ENCODE measurements around the gene DGAT2. TPM values are rescaled to one million over a fixed set of nuclear protein-coding genes. Genes with fewer than 3 reads are reported as not detected.

The DGAT2 gene
- total RNA-seq, 1 donor from 2014 or later: 1.4 TPM

DNA sequence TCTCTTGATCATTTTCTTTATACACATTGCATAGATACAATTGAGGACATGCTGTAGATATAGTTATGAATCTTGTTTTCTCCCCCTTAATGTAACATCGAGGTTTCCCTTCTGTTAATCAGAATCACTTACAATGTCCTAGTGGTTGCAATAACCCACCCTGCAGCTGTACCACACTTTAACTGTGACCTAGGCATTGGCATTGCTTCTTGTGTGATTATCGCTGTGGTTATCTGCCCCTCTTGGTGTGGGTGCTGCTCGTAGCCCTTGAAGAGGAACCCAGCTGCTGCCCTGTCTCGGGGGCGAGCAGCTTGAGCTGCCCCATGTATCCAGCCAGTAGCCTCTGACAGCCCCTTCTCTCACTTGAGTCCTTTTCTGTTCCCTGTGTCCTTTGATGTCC is 1.5 kb downstream of the DGAT2 start:
- peaks cover 3% of the 10 kb centered on the region for H3K9me3 Mint-ChIP-seq (ENCODE audit: low read depth)

DNA sequence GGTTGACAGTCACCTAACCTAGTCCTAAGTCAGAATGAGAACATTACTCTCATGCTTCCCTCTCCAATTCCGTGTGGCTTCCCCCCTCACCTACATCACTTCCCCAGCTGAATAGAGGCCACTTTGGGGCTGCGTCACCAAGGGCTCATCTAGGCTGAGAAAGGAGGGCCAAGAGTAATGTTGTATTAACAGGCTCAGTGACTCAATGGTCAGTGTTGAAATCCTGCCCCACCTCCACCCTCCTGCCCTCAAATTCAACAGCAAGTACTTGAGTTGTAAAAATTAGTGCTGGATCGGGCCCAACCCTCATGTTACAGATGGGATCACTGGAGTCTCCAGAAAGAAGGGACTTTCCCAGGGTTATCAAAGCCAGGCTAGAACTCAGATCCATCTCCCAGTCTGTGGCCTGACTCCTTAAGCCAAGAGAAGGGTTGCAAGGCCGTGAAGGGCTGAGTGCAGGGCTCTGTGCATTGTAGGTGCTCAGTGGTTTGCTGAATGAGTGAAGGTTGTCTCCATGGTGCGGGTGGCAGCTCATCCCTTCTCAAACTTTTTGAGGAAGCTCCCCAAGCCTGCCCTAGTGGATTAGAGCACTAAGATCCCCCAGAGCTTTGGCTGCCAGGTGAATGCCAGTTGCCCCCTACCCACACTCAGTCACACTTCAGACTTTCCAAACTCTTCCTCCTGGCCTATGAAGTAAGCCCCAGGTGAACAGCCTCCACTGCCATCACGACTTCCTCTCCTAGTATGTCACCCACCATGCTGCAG is 3.2 kb downstream of the DGAT2 start:
- Mint-ChIP-seq H3K27ac (no peak overlapping the region), H3K27me3 (peaks cover 62% of the 10 kb centered on the region), H3K4me1 (ENCODE audit: low read depth) (no peaks in the 10 kb centered on the region), H3K4me3 (ENCODE audit: low read depth) (no peak overlapping the region), H3K36me3 (ENCODE audit: insufficient read depth) (no peaks in the 10 kb centered on the region), H3K9me3 (ENCODE audit: low read depth) (no peaks in the 10 kb centered on the region)
- DNase-seq (ENCODE audit: low spot score, unreplicated experiment): no peak
- TF ChIP-seq, protein P1, sequence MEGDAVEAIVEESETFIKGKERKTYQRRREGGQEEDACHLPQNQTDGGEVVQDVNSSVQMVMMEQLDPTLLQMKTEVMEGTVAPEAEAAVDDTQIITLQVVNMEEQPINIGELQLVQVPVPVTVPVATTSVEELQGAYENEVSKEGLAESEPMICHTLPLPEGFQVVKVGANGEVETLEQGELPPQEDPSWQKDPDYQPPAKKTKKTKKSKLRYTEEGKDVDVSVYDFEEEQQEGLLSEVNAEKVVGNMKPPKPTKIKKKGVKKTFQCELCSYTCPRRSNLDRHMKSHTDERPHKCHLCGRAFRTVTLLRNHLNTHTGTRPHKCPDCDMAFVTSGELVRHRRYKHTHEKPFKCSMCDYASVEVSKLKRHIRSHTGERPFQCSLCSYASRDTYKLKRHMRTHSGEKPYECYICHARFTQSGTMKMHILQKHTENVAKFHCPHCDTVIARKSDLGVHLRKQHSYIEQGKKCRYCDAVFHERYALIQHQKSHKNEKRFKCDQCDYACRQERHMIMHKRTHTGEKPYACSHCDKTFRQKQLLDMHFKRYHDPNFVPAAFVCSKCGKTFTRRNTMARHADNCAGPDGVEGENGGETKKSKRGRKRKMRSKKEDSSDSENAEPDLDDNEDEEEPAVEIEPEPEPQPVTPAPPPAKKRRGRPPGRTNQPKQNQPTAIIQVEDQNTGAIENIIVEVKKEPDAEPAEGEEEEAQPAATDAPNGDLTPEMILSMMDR (IDR thresholded peaks at IDR 0.05; ENCODE audit: unreplicated experiment): no peak

More for the DNA sequence above, 1.5 kb downstream of the DGAT2 start:
- TF ChIP-seq, protein P1 (IDR thresholded peaks at IDR 0.05; ENCODE audit: unreplicated experiment): no peak
- H3K4me1 Mint-ChIP-seq (ENCODE audit: low read depth): no peaks in the 10 kb centered on the region
- no peak overlapping the region for H3K27ac Mint-ChIP-seq
- H3K4me3 Mint-ChIP-seq (ENCODE audit: low read depth): no peak overlapping the region
- DNase-seq (ENCODE audit: low spot score, unreplicated experiment): no peak
- peaks cover 60% of the 10 kb centered on the region for H3K27me3 Mint-ChIP-seq
- peaks cover 1% of the 10 kb centered on the region for H3K36me3 Mint-ChIP-seq (ENCODE audit: insufficient read depth)

DNA sequence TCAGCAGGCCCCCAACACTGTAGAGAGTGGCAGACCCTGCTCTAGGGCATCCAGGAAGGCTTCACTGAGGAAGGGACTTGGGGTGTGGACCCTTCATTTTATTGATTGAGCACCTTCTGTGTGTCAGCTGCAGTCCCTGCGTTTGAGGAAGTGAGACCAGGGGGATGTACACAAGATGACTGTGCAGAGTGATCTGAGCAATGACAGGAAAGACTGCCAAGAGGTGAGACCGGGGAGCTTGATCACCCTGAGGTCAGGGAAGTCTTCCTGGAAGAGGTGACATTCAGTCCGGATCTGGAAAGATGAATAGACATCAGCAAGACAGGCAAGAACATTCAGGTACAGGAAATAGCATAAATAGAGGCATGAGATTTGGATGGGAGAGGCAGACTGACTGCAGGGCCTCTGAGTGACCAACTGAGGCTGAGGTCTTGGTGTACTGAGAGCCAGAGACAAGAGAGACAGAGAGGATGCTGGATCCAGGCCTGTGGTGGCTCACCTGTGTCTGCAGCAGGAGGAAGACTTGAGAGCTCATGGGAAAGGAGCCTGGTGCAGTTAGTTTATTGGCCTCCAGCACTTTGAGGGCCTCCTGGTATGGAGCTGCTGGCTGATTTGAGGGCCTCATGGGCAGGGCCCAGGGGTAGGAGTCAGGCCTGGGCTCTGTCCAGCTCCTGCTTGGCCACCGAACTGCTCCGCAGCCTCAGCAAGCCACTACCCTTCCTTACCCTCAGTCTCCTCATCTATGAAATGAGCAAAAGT is 5.2 kb downstream of the DGAT2 start:
- TF ChIP-seq, protein P1 (IDR thresholded peaks at IDR 0.05; ENCODE audit: unreplicated experiment): no peak
- Mint-ChIP-seq H3K36me3 (ENCODE audit: insufficient read depth) (no peaks in the 10 kb centered on the region), H3K9me3 (ENCODE audit: low read depth) (no peaks in the 10 kb centered on the region), H3K27me3 (peaks cover 52% of the 10 kb centered on the region), H3K4me3 (ENCODE audit: low read depth) (no peak overlapping the region), H3K27ac (peak overlapping the region; percentile 1), H3K4me1 (ENCODE audit: low read depth) (no peaks in the 10 kb centered on the region)
- DNase-seq (ENCODE audit: low spot score, unreplicated experiment): no peak

DNA sequence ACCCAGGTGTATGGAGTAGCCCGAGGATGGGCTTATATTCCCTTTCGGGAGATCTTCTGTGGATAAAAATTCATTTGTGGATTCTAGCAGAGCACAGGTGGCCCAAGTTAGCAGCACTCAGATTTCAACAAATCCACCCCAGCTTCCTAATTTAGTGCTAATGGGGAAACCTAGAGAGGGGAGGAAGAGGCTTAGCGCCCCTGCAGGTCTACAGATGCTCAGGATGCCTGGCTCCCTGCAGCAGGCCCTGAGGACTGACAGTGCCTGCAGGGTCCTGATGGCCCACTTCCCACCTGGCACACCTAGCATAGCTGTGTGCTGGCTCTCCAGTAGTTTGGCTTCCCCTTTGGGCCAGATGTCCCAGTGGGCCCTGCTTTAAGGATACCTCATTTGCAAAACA is 6.5 kb downstream of the DGAT2 start:
- no peak overlapping the region for H3K27ac Mint-ChIP-seq
- no peak overlapping the region for H3K4me3 Mint-ChIP-seq (ENCODE audit: low read depth)
- no peaks in the 10 kb centered on the region for H3K4me1 Mint-ChIP-seq (ENCODE audit: low read depth)
- H3K9me3 Mint-ChIP-seq (ENCODE audit: low read depth): no peaks in the 10 kb centered on the region
- no peaks in the 10 kb centered on the region for H3K36me3 Mint-ChIP-seq (ENCODE audit: insufficient read depth)
- peaks cover 41% of the 10 kb centered on the region for H3K27me3 Mint-ChIP-seq
- TF ChIP-seq, protein P1 (IDR thresholded peaks at IDR 0.05; ENCODE audit: unreplicated experiment): no peak
- no peak for DNase-seq (ENCODE audit: low spot score, unreplicated experiment)

DNA sequence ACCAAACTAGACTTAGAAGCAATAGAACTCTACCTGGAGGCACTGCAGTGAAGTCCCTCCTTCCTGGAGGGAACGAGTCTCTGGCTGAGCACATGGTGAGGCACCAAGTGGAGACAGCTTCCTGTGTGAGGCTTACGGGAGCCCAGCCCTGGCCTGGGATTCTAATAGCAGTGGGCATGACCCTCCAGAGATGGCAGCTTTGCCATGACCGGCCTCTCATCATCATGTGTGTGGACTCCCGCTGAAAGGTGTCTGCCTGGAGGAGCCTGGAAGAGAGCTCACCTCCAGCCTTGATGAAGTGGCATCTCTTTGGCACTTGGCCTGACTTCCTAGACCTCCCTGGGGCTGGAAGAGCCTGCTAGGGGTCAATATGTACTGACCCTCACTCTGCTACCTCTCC is 8.0 kb downstream of the DGAT2 start:
- H3K36me3 Mint-ChIP-seq (ENCODE audit: insufficient read depth): no peaks in the 10 kb centered on the region
- H3K4me1 Mint-ChIP-seq (ENCODE audit: low read depth): no peaks in the 10 kb centered on the region
- H3K27me3 Mint-ChIP-seq: peaks cover 26% of the 10 kb centered on the region
- TF ChIP-seq, protein P1 (IDR thresholded peaks at IDR 0.05; ENCODE audit: unreplicated experiment): no peak
- H3K9me3 Mint-ChIP-seq (ENCODE audit: low read depth): no peaks in the 10 kb centered on the region
- H3K4me3 Mint-ChIP-seq (ENCODE audit: low read depth): no peak overlapping the region
- H3K27ac Mint-ChIP-seq: no peak overlapping the region
- no peak for DNase-seq (ENCODE audit: low spot score, unreplicated experiment)
